OCI-LY1 (cell line): ENCODE data around the gene ZNF768.
"Not testable (repeated sequence)": the region's sequence is repeated elsewhere in the genome, so short reads cannot be mapped to it uniquely, and the experiment has no call there.

Source experiments
- H2AFZ ChIP-seq: fragments of 200-600 bp; sonication (generic), shearing (Covaris generic); 2 replicates; pipeline ENCODE4 v1.6.0; 2014; ENCODE audit warnings: antibody characterized with exemption, mild to moderate bottlenecking, low read length
- H3F3A ChIP-seq: fragments of 200-600 bp; sonication (generic), shearing (Covaris generic); 2 replicates; pipeline ENCODE4 v1.6.0; 2014; ENCODE audit warnings: mild to moderate bottlenecking, antibody characterized with exemption, low read length, moderate library complexity; ENCODE audit not compliant: insufficient read depth
- H3K27ac ChIP-seq: fragments of 200-600 bp; sonication (generic); 2 replicates; pipeline ENCODE4 v1.5.1; 2014; ENCODE audit warnings: low read length, mixed run types, mild to moderate bottlenecking, low read depth; ENCODE audit not compliant: poor library complexity, severe bottlenecking
- H3K27me3 ChIP-seq: fragments of 200-600 bp; sonication (generic); 2 replicates; pipeline ENCODE4 v1.6.0; 2014; ENCODE audit warnings: antibody characterized with exemption, mild to moderate bottlenecking, low read length, moderate library complexity; ENCODE audit not compliant: insufficient read depth
- H3K36me3 ChIP-seq: fragments of 200-600 bp; sonication (generic); 2 replicates; pipeline ENCODE4 v1.6.1; 2014; ENCODE audit warnings: mild to moderate bottlenecking, antibody characterized with exemption, low read length, moderate library complexity, mixed read lengths; ENCODE audit not compliant: insufficient read depth
- H3K4me1 ChIP-seq: fragments of 200-600 bp; sonication (generic); 2 replicates; pipeline ENCODE4 v1.5.1; 2014; ENCODE audit warnings: mild to moderate bottlenecking, low read length, moderate library complexity; ENCODE audit not compliant: insufficient read depth, severe bottlenecking
- H3K4me2 ChIP-seq: fragments of 200-600 bp; sonication (generic), shearing (Covaris generic); 2 replicates; pipeline ENCODE4 v1.6.1; 2014; ENCODE audit warnings: low read length
- H3K4me3 ChIP-seq: fragments of 200-600 bp; sonication (generic); 2 replicates; pipeline ENCODE4 v1.5.1; 2014; ENCODE audit warnings: low read length, low read depth, mild to moderate bottlenecking, mixed read lengths; ENCODE audit not compliant: poor library complexity, severe bottlenecking
- H3K79me2 ChIP-seq: fragments of 200-600 bp; shearing (Covaris generic); 2 replicates; pipeline ENCODE4 v1.6.1; 2016; ENCODE audit warnings: mixed run types, low read length, mixed read lengths; ENCODE audit not compliant: insufficient read depth
- H3K9ac ChIP-seq: fragments of 200-600 bp; sonication (generic), shearing (Covaris generic); 2 replicates; pipeline ENCODE4 v1.6.1; 2014; ENCODE audit warnings: mild to moderate bottlenecking, low read length, mixed read lengths
- H3K9me2 ChIP-seq: fragments of 200-600 bp; sonication (generic), shearing (Covaris generic); 2 replicates; pipeline ENCODE4 v1.6.1; 2014; ENCODE audit warnings: low read depth, mild to moderate bottlenecking, low read length, mixed read lengths
- H3K9me3 ChIP-seq: fragments of 200-600 bp; shearing (Covaris generic); 2 replicates; pipeline ENCODE4 v1.6.1; 2014; ENCODE audit warnings: low read length, mixed read lengths
- H4K20me1 ChIP-seq: fragments of 200-600 bp; sonication (generic), shearing (Covaris generic); 2 replicates; pipeline ENCODE4 v1.6.0; 2016; ENCODE audit warnings: mild to moderate bottlenecking, low read length; ENCODE audit not compliant: insufficient read depth
- CTCF ChIP-seq: fragments of 200-600 bp; sonication (generic), shearing (Covaris generic); IDR thresholded peaks from 2 replicates; pipeline ENCODE4 v1.5.1; 2017; ENCODE audit warnings: mild to moderate bottlenecking, antibody characterized with exemption, low read length, moderate library complexity, mixed read lengths
- EZH2 ChIP-seq: fragments of 200-600 bp; sonication (generic), shearing (Covaris generic); IDR thresholded peaks from 2 replicates; pipeline ENCODE4 v1.8.0; 2017; ENCODE audit warnings: borderline replicate concordance, mixed run types, mild to moderate bottlenecking, antibody characterized with exemption, low read length, moderate library complexity, mixed read lengths

Gene ZNF768

DNA sequence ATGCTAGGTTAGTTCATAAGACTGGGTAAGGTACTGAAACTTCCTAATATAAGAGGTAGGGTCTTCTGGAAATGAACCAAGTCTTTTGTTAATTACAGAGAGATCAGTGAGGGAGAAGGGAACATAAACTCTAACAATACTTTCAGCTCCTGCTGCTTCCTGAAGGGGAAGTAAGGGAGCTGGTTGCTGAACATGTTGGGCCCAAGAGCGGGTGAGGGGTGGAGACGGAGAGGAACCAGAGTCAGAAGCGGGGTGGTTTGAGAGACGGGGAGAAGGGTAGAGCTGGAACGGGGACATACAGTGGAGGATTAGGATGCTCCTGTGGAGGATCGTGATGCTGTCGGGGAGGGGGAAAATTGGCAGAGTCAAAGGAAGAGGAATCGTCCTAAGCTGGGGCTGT, 19.7 kb upstream of the ZNF768 start:
- H3K36me3 ChIP-seq: no peaks in the 10 kb centered on the region; the same call in 1 of the 2 replicates
- no peak overlapping the region for H2AFZ ChIP-seq
- no peaks in the 10 kb centered on the region for H3K4me1 ChIP-seq
- no peaks in the 10 kb centered on the region for H3K27me3 ChIP-seq
- TF ChIP-seq CTCF (no peak), EZH2 (no peak)
- H3K9me2 ChIP-seq: no peaks in the 10 kb centered on the region
- H4K20me1 ChIP-seq: no peaks in the 10 kb centered on the region
- H3K4me2 ChIP-seq: no peak overlapping the region
- H3K27ac ChIP-seq: no peak overlapping the region
- no peaks in the 10 kb centered on the region for H3K79me2 ChIP-seq
- no peak overlapping the region for H3K9ac ChIP-seq
- no peaks in the 10 kb centered on the region for H3F3A ChIP-seq
- no peak overlapping the region for H3K4me3 ChIP-seq
- H3K9me3 ChIP-seq: no peaks in the 10 kb centered on the region

DNA sequence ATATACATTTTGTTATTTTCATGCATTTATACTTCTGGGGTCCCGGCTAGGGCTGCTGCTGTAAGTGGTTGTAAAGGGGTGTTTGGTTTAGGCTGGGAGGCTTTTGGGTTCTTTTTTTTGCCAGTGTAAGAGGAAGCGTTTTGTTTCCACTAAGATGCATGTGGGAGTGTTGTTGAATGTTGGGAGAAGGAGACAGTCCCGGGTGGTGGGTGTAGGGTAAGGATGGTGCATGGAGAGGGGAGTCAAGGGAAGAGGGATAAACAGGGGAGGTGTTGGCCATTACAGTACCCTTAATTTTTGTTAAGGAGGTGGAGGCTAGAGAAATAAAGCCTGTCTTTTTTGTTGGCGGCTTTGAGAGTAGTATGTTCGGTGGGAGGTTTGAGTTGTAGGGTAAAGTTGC, 16.7 kb upstream of the ZNF768 start:
- Histone ChIP-seq H3K4me1 (peaks cover 3% of the 10 kb centered on the region), H3K27ac (no peak overlapping the region), H3K4me2 (no peak overlapping the region), H3K9ac (no peak overlapping the region), H3F3A (no peaks in the 10 kb centered on the region), H3K79me2 (no peaks in the 10 kb centered on the region), H2AFZ (no peak overlapping the region), H3K9me2 (no peaks in the 10 kb centered on the region), H3K4me3 (no peak overlapping the region), H4K20me1 (no peaks in the 10 kb centered on the region), H3K27me3 (no peaks in the 10 kb centered on the region), H3K36me3 (no peaks in the 10 kb centered on the region; the same call in 1 of the 2 replicates), H3K9me3 (no peaks in the 10 kb centered on the region)
- no peak for TF ChIP-seq EZH2
- no peak for TF ChIP-seq CTCF

DNA sequence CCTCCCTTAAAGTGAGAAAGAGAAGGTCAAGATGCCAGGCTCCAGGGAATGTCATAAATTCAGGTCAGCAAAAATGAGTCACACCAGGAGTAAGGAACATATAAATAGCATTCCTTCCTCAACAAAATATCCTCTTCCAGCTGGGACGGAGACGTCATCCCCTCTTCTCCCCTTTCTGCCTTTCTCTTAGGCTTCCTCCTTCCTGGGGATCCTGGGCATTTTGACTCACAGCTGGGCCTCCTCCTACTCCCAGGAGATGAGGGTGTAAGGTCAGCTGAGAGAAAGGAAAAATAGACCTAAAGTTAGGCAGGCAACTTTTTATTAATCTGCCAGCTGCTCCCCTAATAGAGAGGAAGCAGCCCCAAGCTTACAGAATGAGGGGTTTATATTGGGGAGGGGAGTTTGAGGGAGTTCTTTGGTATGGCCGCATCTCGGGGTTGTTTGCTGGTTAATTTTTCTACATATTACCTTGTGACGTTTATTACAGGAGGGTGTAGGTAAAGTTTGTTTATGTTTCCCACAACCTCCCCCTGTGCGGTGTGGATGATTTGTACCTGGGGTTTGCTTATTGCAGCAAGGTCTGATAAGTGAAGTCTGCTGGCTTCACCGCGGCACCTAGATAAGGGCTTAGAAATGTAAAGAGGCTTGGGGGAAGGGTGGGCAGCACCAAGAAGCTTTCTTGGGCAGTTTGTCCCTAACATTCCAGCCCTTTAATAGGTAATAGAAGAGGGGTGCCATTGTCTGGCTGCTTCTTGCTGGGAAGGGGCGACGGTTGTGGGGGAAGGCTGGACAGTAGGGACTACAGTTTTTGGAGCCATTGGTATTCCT, 15.3 kb upstream of the ZNF768 start:
- Histone ChIP-seq H3K9ac (no peak overlapping the region), H3K36me3 (no peaks in the 10 kb centered on the region; the same call in 1 of the 2 replicates), H4K20me1 (no peaks in the 10 kb centered on the region), H2AFZ (no peak overlapping the region), H3K27ac (no peak overlapping the region), H3K9me2 (no peaks in the 10 kb centered on the region), H3K9me3 (no peaks in the 10 kb centered on the region), H3F3A (no peaks in the 10 kb centered on the region), H3K27me3 (no peaks in the 10 kb centered on the region), H3K79me2 (no peaks in the 10 kb centered on the region), H3K4me3 (no peak overlapping the region), H3K4me1 (peaks cover 3% of the 10 kb centered on the region), H3K4me2 (no peak overlapping the region)
- TF ChIP-seq CTCF (no peak), EZH2 (no peak)

- not testable (repeated sequence) for H3K4me3 ChIP-seq, H2AFZ ChIP-seq, H3K4me1 ChIP-seq, H3K36me3 ChIP-seq, H3F3A ChIP-seq, H3K79me2 ChIP-seq, H3K9me3 ChIP-seq, H3K27me3 ChIP-seq, H3K9me2 ChIP-seq, H4K20me1 ChIP-seq, H3K27ac ChIP-seq, H3K9ac ChIP-seq, H3K4me2 ChIP-seq
Observed at GRCh38 chr16:30540916-30541464, 14.6 kb upstream of the ZNF768 start.

GRCh38 chr16:30539986-30540526, 13.7 kb upstream of the ZNF768 start:
- H3F3A ChIP-seq, H3K27me3 ChIP-seq, H3K36me3 ChIP-seq, H4K20me1 ChIP-seq, H3K27ac ChIP-seq, H3K4me2 ChIP-seq, H3K4me3 ChIP-seq, H3K9me3 ChIP-seq, H3K9ac ChIP-seq, H3K9me2 ChIP-seq, H2AFZ ChIP-seq, H3K79me2 ChIP-seq: not testable (repeated sequence)
- H3K4me1 ChIP-seq: peaks cover 17% of the 10 kb centered on the region
